ENCODE data around the gene CLSTN2. TPM values are rescaled to one million over a fixed set of nuclear protein-coding genes. Genes with fewer than 3 reads are reported as not detected.

Gene CLSTN2
- polyA plus RNA-seq, 3 donors, result not detected

- Histone ChIP-seq H3K4me1 (ENCODE audit: control insufficient read depth in 1 of 2, insufficient read depth in 2 of 2, low read length in 2 of 2) (no peaks in the 10 kb centered on the region), H3K27ac (ENCODE audit: low read depth in 1 of 2, low read length in 2 of 2) (no peak overlapping the region), H3K36me3 (replicated peaks in 1 of 2; ENCODE audit: control insufficient read depth in 1 of 2, insufficient read depth in 2 of 2, low read length in 2 of 2) (no peaks in the 10 kb centered on the region), H3K27me3 (ENCODE audit: control insufficient read depth in 2 of 2, insufficient read depth in 2 of 2, low read length in 2 of 2) (no peaks in the 10 kb centered on the region), H3K9me3 (replicated peaks in 1 of 2; ENCODE audit: control insufficient read depth in 1 of 2, insufficient read depth in 1 of 2, low read length in 2 of 2) (no peaks in the 10 kb centered on the region), H3K4me2 (replicated peaks; ENCODE audit: extremely low read depth, low read length, poor library complexity, severe bottlenecking) (no peak overlapping the region), H3K79me2 (ENCODE audit: insufficient read depth, low read length) (no peaks in the 10 kb centered on the region), H3K4me3 (replicated peaks in 1 of 3; ENCODE audit: low read depth in 2 of 3, low read length in 3 of 3) (no peak overlapping the region), H2AFZ (ENCODE audit: insufficient read depth, low read depth, low read length, poor library complexity, severe bottlenecking) (no peak overlapping the region), H4K20me1 (ENCODE audit: insufficient read depth, low read length) (no peaks in the 10 kb centered on the region), H3K9ac (ENCODE audit: insufficient read depth, low read length, poor library complexity, severe bottlenecking) (no peak overlapping the region)
- 85% methylated on average over 2 of the region's 3 CpGs for WGBS (ENCODE audit: insufficient coverage)
- TF ChIP-seq CTCF (IDR thresholded peaks at IDR 0.05), result no peak
- intact Hi-C loops (cut with micrococcal nuclease), result no loop called here
- Mint-ChIP-seq H3K9me3 (peaks cover 0 to 2% (median 0%) of the 10 kb centered on the region in 7 donors), H3K36me3 (no peaks in the 10 kb centered on the region), H3K4me3 (no peak overlapping the region), H3K4me1 (no peaks in the 10 kb centered on the region), H3K27ac (no peak overlapping the region), H3K27me3 (ENCODE audit: low read depth in 3 of 3) (peaks cover 4 to 8% (median 6%) of the 10 kb centered on the region in 3 donors)
- DNase-seq, result no peak
These were observed 573.6 kb downstream of the CLSTN2 start for GRCh38 chr3:140508550-140508949.

DNA sequence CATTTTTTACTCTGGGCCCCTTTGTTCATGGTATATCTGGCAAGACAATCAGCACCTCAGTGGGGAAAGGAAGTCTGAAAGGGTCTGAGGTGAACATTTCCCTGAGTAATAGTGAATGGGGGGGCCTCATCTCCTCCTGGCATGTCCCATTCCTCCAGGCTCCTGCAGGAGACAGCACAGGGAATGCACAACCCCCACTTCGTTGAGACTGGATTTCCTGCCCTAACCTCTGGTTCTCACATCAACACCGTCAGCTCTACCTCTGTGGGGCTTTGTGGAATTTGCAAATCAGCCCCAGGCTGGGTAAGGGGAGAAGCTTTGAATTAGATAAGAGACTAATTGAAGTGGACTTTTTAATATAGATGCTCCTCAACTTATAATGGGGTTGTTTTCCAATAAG, 574.5 kb downstream of the CLSTN2 start:
- H3K27ac Mint-ChIP-seq, result no peak overlapping the region
- H3K9me3 Mint-ChIP-seq, result peaks cover 0 to 2% (median 0%) of the 10 kb centered on the region in 7 donors
- no CpG with 5 or more reads among the region's 2 CpGs for whole genome bisulfite sequencing (ENCODE audit: insufficient coverage)

More for the DNA sequence above, 574.5 kb downstream of the CLSTN2 start:
- Histone ChIP-seq H3K9me3 (replicated peaks in 1 of 2; ENCODE audit: control insufficient read depth in 1 of 2, insufficient read depth in 1 of 2, low read length in 2 of 2) (no peaks in the 10 kb centered on the region), H4K20me1 (ENCODE audit: insufficient read depth, low read length) (no peaks in the 10 kb centered on the region), H3K4me1 (ENCODE audit: control insufficient read depth in 1 of 2, insufficient read depth in 2 of 2, low read length in 2 of 2) (no peaks in the 10 kb centered on the region), H3K79me2 (ENCODE audit: insufficient read depth, low read length) (no peaks in the 10 kb centered on the region), H3K4me3 (replicated peaks in 1 of 3; ENCODE audit: low read depth in 2 of 3, low read length in 3 of 3) (no peak overlapping the region), H3K36me3 (replicated peaks in 1 of 2; ENCODE audit: control insufficient read depth in 1 of 2, insufficient read depth in 2 of 2, low read length in 2 of 2) (no peaks in the 10 kb centered on the region), H3K4me2 (replicated peaks; ENCODE audit: extremely low read depth, low read length, poor library complexity, severe bottlenecking) (no peak overlapping the region), H2AFZ (ENCODE audit: insufficient read depth, low read depth, low read length, poor library complexity, severe bottlenecking) (no peak overlapping the region), H3K9ac (ENCODE audit: insufficient read depth, low read length, poor library complexity, severe bottlenecking) (no peak overlapping the region), H3K27me3 (ENCODE audit: control insufficient read depth in 2 of 2, insufficient read depth in 2 of 2, low read length in 2 of 2) (no peaks in the 10 kb centered on the region), H3K27ac (ENCODE audit: low read depth in 1 of 2, low read length in 2 of 2) (no peak overlapping the region)
- no peak for DNase-seq
- Mint-ChIP-seq H3K4me1 (no peaks in the 10 kb centered on the region), H3K4me3 (no peak overlapping the region), H3K27me3 (ENCODE audit: low read depth in 3 of 3) (peaks cover 4 to 7% (median 6%) of the 10 kb centered on the region in 3 donors), H3K36me3 (no peaks in the 10 kb centered on the region)
- no peak for TF ChIP-seq CTCF (IDR thresholded peaks at IDR 0.05)
- intact Hi-C loops (cut with micrococcal nuclease), result no loop called here
